GM21825 (cell line): Measurements from ENCODE around the gene ANKRD13C.
A peak's percentile ranks its signal among the peaks of the same experiment; 100 is the strongest.
"Not testable (repeated sequence)": the region's sequence is repeated elsewhere in the genome, so short reads cannot be mapped to it uniquely, and the experiment has no call there.

ENCODE experiments used
- ATAC-seq: cut with Tn5 transposase; IDR thresholded peaks from one replicate; pipeline ENCODE4 v1.9.1; 2021; ENCODE audit warnings: mild to moderate bottlenecking, moderate library complexity; ENCODE audit not compliant: unreplicated experiment

Gene ANKRD13C

DNA sequence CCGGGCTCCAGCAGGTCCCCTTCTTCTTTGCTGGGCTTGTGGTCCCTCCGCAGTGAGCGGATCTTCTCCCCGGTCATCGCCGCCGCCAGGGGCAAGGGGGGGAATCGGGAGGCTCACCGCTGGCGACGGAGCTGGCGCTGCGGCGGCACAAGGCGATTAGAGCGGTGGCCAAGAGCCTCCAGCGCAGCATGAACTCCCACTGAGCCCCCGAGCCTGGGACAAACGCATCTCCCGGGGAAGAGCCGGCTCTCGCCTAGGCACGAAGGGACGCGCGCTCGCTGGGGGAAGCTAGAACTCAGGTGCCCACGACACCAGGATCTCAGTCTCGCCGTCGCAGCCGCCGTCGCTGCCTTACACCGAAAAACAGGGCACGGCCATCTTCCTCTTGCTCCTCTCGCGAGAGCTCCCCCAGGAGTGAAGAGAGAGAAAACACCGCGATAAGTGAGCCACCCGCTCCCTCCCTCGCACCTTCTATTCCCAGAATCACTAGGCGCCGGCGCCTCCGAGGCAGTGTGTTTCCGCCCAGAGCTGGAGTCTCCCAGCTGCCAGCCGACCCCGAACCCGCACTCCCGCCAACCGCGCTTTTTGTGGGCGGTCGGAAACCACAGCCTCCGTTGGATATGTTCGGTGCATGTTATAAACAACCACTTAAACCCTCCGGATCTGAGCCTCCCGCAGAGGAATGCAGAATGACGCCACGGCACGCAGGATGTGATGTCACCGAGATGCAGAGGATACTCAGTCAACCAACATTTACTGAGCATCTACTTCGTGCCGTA, at the start of gene ANKRD13C:
TSS of gene ANKRD13C (minus strand) at position 391 of the 779 bp plus-strand sequence. CDS start at position 77, 314 bp downstream.
- peak; percentile 94 for ATAC-seq

DNA sequence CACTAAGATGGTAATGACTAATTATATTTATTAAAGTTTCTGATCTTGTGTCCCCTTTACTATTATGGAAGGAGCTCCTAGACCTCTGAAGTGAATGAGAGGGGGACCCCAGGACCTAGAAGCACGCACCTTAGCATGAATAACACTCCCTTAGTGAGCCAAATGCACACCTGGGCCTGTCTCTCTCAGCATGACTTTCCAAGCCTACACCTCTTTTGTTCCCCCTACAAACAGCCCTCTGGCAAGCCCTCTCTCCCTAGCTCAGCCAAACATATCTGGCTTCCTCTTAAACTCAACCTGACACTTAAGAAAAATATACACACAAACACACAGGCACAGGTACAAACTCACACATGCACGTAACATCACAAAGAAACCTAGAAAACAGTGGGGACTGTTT, 49.2 kb upstream of the ANKRD13C start:
- ATAC-seq = no peak

GRCh38 chr1:70401974-70402373, 47.5 kb upstream of the ANKRD13C start:
- no peak for ATAC-seq

DNA sequence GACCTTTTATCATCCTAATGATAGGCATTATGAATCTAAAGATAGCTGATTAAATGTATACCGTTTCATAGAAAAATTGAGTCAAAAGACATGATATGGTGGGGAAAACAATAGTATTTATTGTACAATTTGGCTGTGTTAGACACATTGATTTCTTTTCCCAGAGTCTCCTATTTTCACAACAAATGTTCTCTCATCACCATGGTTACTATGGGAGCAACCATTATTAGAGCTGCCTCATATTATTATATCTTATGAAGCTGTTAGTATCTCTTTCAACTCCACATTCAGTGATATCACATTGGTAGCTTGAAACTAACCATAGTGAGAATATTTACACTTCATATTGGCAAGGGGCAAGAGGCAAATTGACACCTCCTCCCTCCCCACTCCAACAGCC, 45.8 kb upstream of the ANKRD13C start:
- ATAC-seq = no peak

GRCh38 chr1:70397013-70397412, 42.5 kb upstream of the ANKRD13C start:
- no peak for ATAC-seq

DNA sequence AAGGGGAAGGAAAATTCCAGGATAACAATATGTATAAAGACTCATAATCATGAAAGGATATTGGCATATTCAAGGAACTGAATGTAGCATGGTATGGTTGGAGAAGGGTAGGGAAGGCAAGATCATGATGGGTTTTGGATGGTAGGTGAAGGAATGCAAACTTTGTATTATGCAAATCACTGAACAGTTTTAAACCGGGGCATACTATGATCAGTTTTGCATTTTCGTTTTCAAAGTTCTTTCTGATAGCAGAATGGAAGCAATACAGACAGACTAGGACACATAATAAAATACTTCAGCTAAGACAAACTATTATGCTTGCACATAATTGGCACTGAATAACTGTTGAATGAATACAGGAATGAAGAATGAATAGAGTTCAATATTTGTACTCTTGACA, 42.1 kb upstream of the ANKRD13C start:
- no peak for ATAC-seq

GRCh38 chr1:70392626-70393025, 38.1 kb upstream of the ANKRD13C start:
- ATAC-seq = no peak

- no peak for ATAC-seq
These were observed 33.0 kb upstream of the ANKRD13C start for GRCh38 chr1:70387507-70387906.

DNA sequence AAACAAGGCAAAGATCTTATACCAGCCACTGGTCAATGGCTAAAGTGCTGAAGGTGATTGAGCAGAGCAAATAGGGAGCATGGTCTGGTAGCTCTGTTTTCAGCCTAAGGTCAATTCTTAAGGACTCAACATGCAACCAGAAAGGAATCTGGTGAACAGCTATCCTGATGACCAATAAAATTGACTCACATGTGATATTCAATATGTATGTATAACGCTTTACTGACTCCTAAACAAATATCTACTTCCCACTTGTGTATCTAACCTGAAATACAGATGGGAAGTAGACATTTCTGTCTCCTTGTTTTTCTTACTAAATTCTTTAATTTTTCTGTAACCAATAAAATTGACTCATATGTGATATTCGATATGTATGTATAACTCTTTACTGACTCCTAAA, 31.6 kb upstream of the ANKRD13C start:
- ATAC-seq = no peak

DNA sequence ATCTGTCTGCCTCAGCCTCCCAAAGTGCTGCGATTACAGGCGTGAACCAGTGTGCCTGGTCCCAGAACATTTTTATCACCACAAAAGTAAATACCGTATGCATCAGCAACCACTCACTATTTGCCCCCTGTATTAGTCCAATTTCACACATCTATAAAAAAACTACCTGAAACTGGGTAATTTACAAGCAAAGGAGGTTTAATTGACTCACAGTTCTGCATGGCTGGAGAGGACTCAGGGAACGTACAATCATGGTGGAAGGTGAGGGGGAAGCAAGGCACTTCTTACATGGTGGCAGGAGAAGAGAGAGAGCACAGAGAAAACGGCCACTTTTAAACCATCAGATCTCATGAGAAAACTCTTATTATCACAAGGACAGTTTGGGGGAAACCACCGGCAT, 31.0 kb upstream of the ANKRD13C start:
- ATAC-seq = no peak

DNA sequence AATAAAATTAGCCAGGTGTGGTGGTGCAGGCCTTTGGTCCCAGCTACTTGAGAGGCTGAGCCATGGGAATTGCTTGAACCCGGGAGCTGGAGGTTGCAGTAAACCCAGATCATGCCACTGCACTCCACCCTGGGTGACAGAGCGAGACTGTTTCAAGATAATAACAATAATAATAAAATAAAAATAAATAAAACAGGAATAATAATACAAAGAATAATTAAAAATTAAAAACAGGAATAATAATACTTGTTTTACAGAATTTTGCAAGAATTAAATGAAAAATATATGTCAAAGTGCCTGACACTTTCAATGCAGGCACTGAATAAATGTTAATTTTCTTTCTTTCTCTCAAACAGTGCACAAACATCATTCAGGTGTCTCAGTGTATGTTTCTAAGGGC, 30.0 kb upstream of the ANKRD13C start:
- no peak for ATAC-seq

DNA sequence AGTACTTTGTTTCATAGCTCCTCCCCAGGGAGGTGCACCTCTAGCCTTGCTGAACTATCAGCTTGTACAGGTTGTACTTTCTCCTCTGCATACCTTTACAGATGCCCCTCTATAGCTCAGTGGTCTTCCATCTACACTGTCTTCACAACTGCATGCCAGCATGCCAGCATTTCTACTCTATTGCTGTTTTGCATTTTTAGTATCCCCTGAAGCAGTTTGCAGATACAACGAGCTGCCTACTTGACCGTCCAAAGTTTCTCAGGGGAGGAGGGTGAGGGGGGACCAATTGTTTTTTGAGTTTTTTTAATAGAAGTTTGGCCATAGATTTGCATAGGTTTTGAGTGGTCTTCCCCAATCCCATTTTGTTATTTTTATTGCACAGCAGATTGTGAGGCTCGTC, 29.0 kb upstream of the ANKRD13C start:
- ATAC-seq = no peak

- ATAC-seq = peak; percentile 88
These were observed 28.2 kb upstream of the ANKRD13C start for GRCh38 chr1:70382682-70383081.

DNA sequence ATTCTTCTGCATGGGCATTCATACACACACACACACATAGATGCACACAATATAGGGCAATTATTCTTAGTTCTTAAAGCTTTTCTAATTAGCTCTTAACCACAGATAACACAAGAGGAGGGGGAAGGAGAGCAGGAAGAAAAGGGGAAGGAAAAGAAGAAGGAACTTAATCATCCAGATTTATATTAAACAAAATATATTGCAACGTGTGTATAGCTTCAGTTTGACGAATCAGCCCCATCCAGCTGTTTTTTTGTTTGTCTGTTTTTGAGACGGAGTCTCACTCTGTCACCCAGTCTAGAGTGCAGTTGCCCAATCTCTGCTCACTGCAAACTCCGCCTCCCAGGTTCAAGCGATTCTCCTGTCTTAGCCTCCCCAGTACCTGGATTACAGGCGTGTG, 21.7 kb upstream of the ANKRD13C start:
- ATAC-seq = no peak

DNA sequence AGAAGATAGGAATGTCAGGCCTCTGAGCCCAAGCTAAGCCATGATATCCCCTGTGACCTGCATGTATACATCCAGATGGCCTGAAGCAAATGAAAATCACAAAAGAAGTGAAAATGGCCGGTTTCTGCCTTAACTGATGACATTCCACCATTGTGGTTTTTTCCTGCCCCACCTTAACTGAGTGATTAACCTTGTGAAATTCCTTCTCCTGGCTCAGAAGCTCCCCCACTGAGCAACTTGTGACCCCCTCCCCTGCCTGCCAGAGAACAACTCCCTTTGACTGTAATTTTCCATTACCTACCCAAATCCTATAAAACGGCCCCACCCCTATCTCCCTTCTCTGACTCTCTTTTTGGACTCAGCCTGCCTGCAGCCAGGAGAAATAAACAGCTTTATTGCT, 19.1 kb upstream of the ANKRD13C start:
- ATAC-seq = not testable (repeated sequence)

- no peak for ATAC-seq
These were observed 17.9 kb upstream of the ANKRD13C start for GRCh38 chr1:70372426-70372825.

DNA sequence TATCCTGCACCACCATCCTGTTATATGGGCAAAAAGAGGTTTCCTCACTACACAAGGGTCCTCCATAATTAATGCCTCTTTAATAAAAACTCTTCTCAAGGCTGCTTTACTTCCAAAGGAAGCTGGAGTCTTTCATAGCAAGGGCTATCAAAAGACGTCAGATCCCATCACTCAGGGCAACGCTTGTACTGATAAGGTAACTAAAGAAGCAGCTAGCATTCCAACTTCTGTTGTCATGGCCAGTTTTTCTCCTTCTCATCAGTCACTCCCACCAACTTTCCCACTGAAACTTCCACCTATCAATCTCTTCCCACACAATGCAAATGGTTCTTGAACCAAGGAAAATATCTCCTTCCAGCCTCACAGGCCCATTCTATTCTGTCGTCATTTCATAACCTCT, 17.1 kb upstream of the ANKRD13C start:
- ATAC-seq = not testable (repeated sequence)

DNA sequence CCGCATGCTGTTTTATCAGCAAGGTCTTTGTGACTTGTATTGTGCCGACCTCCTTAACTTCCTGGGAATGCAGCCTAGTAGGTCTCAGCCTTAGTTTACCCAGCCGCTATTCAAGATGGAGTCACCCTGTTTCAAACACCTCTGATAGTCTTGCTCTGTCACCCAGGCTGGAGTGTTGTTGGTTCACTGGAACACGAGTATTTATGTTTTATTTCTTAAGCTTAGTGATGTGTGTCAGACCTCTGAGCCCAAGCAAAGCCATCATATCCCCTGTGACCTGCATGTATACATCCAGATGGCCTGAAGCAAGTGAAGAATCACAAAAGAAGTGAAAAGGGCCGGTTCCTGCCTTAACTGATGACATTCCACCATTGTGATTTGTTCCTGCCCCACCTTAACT, 12.9 kb upstream of the ANKRD13C start:
- not testable (repeated sequence) for ATAC-seq

- not testable (repeated sequence) for ATAC-seq
These were observed 12.5 kb upstream of the ANKRD13C start for GRCh38 chr1:70366997-70367396.

GRCh38 chr1:70366425-70366952, 12.0 kb upstream of the ANKRD13C start:
- not testable (repeated sequence) for ATAC-seq

DNA sequence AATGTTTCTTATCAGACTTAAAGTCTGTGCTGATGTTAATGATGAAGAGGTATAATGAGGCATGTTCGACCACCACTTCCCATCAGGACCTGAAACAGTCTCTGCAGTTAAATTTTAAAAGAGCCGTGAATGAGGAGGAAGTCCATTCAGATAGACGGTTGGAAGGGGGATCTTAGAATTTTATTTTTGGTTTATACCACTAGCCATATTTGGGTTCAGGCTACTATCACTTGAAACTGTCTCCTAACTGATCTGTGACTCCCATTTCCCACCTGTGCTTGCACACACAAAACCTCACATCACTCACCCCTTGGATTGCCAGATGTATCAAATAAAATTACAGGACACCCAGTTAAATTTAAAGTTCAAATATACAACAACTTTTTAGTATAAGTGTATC, 9.9 kb upstream of the ANKRD13C start:
- no peak for ATAC-seq

DNA sequence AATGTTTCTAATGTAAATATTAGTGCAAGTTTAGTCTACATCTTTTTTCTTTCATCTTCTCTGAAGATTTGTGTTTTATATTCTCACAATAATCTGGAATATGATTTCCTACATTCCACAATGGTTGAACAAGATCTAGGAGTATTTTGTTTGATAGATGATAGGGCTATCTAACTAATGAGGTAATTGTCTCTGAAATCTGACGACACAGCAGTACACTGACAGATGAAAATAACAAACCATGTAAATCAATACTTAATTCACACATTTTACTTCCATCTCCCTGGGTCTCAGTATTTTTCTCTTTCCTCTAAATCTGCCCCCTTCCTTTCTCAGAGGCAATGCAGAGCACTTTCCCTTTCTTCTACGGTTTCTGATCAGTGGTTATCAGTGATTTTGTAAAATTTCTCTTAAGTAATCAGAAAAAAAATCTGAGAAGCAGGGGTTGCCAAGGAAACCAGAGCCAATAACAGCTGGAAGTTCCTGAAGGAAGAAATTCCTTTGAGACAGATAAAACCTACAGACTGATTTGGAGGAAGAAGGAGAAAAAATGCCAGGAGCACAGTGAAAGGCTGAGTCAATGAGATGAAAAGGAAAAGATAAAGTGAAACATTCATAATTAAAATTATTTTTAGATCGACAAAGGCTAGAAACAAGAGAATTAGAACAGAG, 7.3 kb upstream of the ANKRD13C start:
- ATAC-seq = no peak
